ENCODE data around the gene NCL.

GRCh38 chr2:231425291-231425810, 38.9 kb downstream of the NCL start:
- TF ChIP-seq CTCF (IDR thresholded peaks at IDR 0.05): no peak
- no peak for TF ChIP-seq POLR2A (IDR thresholded peaks at IDR 0.05)
